Measurements from ENCODE around the gene MNDA. TPM values are rescaled to one million over a fixed set of nuclear protein-coding genes. Genes with fewer than 3 reads are reported as not detected.

Gene MNDA
- total and polyA plus RNA-seq, 10 of the 15 experiments (the other 5 are each of a cell fraction or from before 2014, with no cell fraction given), result 20.1 to 91.8 (median 38.0) TPM

- TF ChIP-seq, protein P1, sequence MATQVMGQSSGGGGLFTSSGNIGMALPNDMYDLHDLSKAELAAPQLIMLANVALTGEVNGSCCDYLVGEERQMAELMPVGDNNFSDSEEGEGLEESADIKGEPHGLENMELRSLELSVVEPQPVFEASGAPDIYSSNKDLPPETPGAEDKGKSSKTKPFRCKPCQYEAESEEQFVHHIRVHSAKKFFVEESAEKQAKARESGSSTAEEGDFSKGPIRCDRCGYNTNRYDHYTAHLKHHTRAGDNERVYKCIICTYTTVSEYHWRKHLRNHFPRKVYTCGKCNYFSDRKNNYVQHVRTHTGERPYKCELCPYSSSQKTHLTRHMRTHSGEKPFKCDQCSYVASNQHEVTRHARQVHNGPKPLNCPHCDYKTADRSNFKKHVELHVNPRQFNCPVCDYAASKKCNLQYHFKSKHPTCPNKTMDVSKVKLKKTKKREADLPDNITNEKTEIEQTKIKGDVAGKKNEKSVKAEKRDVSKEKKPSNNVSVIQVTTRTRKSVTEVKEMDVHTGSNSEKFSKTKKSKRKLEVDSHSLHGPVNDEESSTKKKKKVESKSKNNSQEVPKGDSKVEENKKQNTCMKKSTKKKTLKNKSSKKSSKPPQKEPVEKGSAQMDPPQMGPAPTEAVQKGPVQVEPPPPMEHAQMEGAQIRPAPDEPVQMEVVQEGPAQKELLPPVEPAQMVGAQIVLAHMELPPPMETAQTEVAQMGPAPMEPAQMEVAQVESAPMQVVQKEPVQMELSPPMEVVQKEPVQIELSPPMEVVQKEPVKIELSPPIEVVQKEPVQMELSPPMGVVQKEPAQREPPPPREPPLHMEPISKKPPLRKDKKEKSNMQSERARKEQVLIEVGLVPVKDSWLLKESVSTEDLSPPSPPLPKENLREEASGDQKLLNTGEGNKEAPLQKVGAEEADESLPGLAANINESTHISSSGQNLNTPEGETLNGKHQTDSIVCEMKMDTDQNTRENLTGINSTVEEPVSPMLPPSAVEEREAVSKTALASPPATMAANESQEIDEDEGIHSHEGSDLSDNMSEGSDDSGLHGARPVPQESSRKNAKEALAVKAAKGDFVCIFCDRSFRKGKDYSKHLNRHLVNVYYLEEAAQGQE (IDR thresholded peaks at IDR 0.05; ENCODE audit: low read depth, low read length), result no peak
- TF ChIP-seq EP300 (IDR thresholded peaks at IDR 0.05; ENCODE audit: borderline replicate concordance in 1 of 2, control insufficient read depth in 1 of 2, low read depth in 2 of 2, low read length in 2 of 2) (no peak), CREB1 (IDR thresholded peaks at IDR 0.05; ENCODE audit: low read depth) (no peak)
These were observed 20.8 kb upstream of the MNDA start (continued) for GRCh38 chr1:158810311-158810710.

DNA sequence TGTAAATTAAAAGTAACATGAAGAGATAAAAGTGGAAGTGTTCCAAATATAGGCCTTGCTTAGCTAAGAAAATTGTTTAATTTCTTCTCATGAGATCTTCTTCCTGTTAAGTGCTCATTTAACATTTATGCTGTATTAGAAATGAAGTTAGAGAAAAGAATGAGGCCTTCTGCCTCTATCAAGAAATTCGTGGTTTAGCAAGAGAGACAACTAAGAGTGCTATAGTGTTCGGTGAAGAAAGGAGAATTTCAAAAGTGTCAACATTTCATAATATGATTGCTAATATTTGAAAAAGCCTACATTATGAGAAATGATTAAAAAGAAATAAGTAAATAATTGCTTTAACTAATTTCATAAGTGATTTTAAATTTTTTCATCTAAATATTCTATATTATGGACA, 18.8 kb upstream of the MNDA start:
- no peaks in the 10 kb centered on the region for H3K4me1 ChIP-seq (ENCODE audit: control insufficient read depth, insufficient read depth, low read length)
- H3K9ac ChIP-seq (ENCODE audit: control insufficient read depth, insufficient read depth, low read length), result no peak overlapping the region
- H4K20me1 ChIP-seq (ENCODE audit: control insufficient read depth, insufficient read depth), result no peaks in the 10 kb centered on the region
- no peak for FAIRE-seq
- no peak overlapping the region for H2AFZ ChIP-seq (ENCODE audit: control insufficient read depth, low read depth, low read length)
- in situ Hi-C loops (cut with MboI), result no loop called here
- no peak for ATAC-seq
- H3K27me3 ChIP-seq (replicated peaks in 1 of 2; ENCODE audit: control insufficient read depth in 2 of 2, insufficient read depth in 2 of 2, low read length in 1 of 2), result no peaks in the 10 kb centered on the region
- RAD21 ChIA-PET (ENCODE audit: unreplicated experiment), result no interaction called here
- WGBS (ENCODE audit: insufficient coverage, insufficient replicate concordance, low lambda C conversion rate, missing lambda C conversion rate), result 46% methylated on average over 2 of the region's 2 CpGs
- H3K4me2 ChIP-seq (ENCODE audit: control insufficient read depth, insufficient read depth), result no peak overlapping the region
- CTCF ChIA-PET, result no interaction called here
- POLR2A ChIA-PET, result no interaction called here
- SMC1A ChIA-PET (ENCODE audit: uncharacterized antibody, unreplicated experiment), result no interaction called here
- H3K9me3 ChIP-seq (replicated peaks; ENCODE audit: control insufficient read depth, insufficient read depth, low read length), result no peaks in the 10 kb centered on the region
- no peak overlapping the region for H3K4me3 ChIP-seq
- no peaks in the 10 kb centered on the region for H3K36me3 ChIP-seq (ENCODE audit: control insufficient read depth in 2 of 2, insufficient read depth in 2 of 2, low read length in 1 of 2)
- BruUV-seq (replicated peaks), result no TSS peak
- DNase-seq (ENCODE audit: low read depth, low spot score), result no peak
- no peak overlapping the region for H3K27ac ChIP-seq (ENCODE audit: control insufficient read depth, insufficient read depth)
- no peaks in the 10 kb centered on the region for H3K79me2 ChIP-seq (ENCODE audit: control insufficient read depth, insufficient read depth, low read length)
- intact Hi-C loops (cut with micrococcal nuclease; ENCODE audit: unreplicated experiment), result no loop called here
- no peak for TF ChIP-seq RBBP5 (conservative IDR thresholded peaks at IDR 0.05)
- no peak for TF ChIP-seq SIN3A (IDR thresholded peaks at IDR 0.05; ENCODE audit: low read depth, low read length)
- no peak for TF ChIP-seq POU2F2 (IDR thresholded peaks at IDR 0.05; ENCODE audit: borderline replicate concordance, low read depth, low read length)
- no peak for TF ChIP-seq TAF1 (IDR thresholded peaks at IDR 0.05; ENCODE audit: borderline replicate concordance, low read depth, low read length)
- no peak for TF ChIP-seq RELA (IDR thresholded peaks at IDR 0.05; ENCODE audit: borderline replicate concordance, partially characterized antibody)
- TF ChIP-seq SMC3 (IDR thresholded peaks at IDR 0.05; ENCODE audit: borderline replicate concordance, low read length), result no peak
- no peak for TF ChIP-seq MTA3 (IDR thresholded peaks at IDR 0.05; ENCODE audit: borderline replicate concordance, low read length)
